Epithelial cell of prostate (primary cell): Measurements from ENCODE around the gene ARHGAP33.

Experiments used
- DNase-seq: peaks from one replicate; pipeline ENCODE4 v3.0.0-alpha.2; 2011; ENCODE audit warnings: low read depth, low spot score
- H3K27ac ChIP-seq: fragments of 450-650 bp; 2 replicates; pipeline ENCODE4 v1.5.1; 2017; ENCODE audit warnings: mild to moderate bottlenecking

Gene ARHGAP33

DNA sequence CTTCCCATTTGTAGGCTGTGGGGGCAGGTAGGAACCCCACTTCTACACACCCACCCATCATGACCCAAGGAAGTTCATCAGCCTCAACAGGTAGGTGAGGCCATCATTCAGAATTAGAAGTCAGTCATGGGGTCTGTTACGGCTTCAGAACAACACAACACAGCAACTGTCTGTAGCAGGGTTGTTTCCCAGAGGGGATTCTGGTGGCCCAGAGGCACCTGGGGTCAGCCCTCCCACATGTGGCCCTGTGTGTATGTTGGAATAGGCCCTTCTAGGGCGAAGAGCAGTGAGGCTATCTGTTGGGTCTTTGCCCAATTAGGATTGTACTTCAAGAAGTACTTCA is 36.5 kb upstream of the ARHGAP33 start:
- H3K27ac ChIP-seq = no peak overlapping the region

DNA sequence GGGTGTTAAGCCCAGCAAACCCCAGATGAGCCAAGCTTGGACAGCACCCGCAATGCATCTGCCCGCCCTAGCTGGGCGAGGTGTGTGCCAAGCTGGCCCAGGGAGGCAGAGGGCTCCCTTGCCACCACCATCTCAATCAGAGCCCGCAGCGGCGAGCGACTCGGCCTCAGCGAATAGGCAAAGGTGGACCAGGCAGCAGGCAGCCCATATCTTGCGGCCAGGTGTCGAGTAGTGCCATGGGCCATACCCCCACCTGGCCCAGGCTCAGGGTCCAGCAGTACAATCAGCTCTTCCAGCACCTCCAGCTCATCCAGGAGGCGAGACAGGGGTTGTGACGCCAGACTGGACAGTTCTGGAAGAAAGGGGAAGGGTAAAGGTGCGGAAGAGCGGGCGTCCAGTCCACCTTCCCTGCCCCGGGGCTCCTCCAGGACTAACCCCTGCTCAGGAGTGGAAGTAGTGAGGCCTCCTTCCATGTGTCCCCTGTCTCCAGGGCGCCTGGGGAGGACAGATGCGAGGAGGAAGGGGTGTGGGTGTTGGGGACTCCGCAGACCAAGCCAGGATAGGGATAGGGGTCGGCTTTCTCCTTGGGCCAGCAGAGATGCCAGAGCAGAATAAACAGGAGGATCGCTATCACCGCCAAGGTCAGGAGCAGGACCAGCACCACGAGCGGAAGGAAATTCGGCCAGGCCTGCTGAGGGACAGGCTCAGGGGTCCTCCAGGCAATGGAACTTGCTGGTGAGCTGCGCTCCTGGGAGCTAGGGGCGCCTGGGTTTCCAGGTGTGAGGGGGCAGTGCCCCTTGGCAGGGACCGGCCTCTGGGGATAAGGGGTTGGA is 35.9 kb upstream of the ARHGAP33 start:
- H3K27ac ChIP-seq = no peak overlapping the region
- DNase-seq = no peak

More for the DNA sequence above, 36.5 kb upstream of the ARHGAP33 start:
- no peak for DNase-seq

DNA sequence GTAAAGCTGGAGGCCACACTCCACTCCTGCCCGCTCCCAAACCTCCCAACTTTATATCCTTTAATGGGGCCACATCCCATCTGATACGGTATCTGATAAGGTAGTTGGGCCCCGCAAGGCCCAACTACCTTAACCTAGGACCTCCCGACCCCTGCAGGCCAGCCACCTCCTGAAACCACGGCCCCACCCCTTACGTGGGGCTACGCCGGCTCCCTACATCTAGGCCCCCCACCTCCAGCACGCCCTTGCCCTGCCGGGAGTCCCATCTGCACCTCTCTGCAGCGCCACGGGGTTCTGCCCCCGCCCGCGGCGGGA is 35.3 kb upstream of the ARHGAP33 start:
- no peak for DNase-seq
- H3K27ac ChIP-seq = no peak overlapping the region

DNA sequence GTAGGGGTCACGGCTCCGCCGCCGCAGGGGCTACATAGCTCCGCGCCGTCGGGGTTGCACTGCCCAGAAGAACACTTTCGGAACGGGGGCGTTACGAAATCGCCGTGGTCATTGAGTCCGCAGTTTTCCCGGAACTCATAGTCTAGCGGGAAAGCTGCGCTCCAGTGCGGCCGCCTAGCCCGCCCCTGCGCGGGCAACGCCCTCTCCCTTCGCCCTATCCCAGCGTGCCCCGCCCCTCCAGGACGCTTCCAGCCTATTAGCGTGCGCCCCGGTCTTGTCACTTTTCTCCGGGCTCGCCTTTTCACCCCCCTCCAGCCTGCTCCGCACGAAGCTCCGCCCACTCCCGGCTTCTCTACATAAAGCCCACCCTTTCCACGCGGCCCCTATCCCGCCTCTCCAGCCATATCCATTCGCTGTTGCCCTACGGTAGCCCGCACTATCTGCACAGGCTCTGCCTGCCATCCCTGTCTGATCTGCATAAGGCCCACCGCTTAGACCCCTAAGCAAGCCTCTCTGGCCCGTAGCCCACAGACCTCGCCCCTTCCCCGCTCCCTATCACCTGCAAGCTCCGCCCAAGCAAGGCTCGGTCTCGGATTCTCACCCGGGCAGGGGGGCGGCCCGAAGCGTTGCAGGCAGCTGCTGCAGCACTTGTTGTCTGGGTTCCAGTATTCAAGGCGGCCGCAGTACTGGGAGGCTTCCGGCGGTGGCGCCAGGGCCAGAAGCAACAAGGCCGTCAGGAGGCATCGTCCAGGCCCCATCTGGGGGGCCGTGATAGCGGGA is 34.8 kb upstream of the ARHGAP33 start:
- no peak for DNase-seq
- H3K27ac ChIP-seq = no peak overlapping the region

DNA sequence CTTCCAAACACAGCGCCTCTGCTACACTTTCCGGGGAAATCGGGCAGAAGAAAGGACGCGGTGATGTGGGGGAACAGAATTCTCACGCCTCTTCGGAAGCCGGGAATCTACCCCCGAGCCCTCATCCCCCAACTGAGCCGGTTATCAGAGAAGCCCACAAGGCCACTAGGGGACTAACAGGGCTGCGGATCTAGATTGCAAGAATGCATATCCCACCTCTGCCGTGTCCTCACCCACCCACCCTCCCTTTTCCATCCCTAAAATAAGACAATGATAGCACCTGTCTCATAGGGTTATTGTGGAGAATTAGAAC is 34.2 kb upstream of the ARHGAP33 start:
- H3K27ac ChIP-seq = no peak overlapping the region
- no peak for DNase-seq

DNA sequence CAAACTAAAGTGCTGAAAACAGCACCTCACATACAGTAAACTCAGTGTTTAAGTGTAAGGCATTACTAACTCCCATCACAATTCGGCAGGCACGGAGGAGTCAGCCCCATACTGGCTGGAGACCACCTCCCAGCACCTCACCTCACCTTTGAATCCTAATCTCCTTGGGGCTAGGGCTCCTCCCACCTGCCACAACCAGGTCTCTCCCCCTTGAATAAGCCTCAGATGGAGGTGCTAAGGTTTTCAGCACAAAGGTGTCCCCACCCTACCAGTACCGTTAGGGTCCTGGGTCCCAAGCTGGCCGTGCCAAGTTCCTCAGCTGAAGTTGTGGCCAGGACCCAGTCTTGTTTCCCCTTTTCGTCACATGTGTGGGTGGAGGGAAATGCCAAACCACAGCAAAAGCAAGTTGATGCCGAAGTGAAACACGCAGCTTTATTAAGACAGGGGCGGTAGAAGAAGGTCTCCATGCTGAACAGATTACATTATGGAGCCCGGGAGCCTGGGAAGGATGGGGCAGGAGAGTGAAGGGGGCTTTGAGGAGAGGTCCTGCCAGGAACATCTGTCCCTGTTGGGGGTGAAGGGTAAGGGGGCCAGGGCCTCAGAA is 33.1 kb upstream of the ARHGAP33 start, which contains the start of gene IGFLR1:
Gene IGFLR1 (minus strand): TSS at position 332 of the 604 bp plus-strand sequence. CDS start 1,272 bp downstream, outside the sequence.
- DNase-seq = no peak
- H3K27ac ChIP-seq = no peak within 1 kb of the TSS

DNA sequence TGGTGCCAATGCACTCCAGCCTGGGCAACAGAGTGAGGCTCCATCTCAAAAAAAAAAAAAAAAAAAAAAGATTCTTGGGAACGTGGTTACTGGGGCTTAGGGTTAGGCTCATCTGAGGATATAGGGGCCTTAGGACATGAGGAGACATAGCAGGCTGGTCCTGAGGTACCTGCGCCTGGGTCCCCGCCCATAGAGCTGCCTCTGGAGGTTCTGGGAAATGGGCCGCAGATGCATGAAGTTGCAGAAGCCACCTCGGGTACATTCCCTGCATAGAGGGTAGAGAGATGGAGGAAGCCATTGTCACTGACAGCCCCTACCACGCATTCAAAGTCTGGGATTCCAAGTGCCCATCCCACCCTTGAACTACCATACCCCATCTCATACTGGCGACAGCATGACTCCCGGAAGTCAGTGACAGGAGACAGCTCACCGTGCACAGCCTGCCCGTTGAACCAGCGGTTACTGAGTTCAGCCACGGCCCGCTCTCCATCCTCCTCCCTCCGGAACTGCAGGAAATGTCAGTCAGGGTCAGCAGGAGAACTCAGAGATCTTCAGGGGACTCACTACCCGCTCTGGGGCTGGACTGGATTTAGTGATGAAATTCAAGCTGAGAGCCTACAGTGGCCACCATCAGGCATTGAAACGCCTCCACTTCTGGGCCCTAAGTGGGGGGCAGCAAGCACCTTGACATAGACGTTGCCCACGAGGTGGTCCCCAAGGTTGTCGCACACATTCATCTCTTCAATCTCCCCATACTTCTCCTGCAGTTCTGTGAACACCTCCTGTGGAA is 31.5 kb upstream of the ARHGAP33 start:
- H3K27ac ChIP-seq = no peak overlapping the region
- no peak for DNase-seq

DNA sequence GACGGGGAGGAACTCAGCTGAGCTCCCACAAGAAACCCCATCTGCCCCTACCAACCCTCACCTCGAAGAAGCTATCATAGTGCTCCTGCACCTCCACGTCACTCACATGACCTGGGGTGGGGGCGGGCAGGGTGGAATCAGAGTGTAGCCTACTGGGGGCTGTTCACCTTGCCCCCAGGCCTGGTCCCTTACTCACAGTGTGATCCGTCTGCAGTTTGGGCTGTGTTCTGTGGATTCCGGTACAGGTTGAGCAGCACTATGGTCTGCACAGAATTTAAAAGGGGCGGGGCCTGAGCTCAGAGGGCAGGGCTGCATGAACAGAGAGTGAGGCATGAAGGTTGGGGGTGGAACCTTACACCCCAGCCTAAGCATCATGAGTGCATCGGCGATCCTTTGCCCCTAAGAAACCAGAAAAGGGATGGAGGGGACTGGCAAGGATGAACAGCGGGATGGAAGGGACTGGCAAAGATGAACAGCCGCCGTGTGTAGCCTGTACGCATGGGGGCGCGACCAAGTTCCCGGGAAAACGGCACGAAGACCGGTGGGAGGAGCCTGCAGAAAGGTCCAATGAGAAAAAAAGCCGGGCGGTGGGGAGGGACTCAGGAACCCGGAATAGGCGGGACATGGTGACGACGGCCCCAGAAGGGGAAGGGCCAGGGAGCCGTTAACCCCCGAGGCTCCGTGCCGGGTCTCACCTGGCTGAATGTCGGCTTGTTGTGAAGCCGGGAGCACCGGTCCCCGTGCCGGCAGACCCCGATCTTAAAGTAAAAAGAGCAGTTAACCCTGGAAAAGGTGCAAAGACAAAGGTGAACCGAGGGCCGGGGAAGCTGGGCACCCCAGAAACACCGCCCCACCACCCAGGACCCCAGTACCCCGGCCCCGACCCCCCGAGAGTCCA is 30.7 kb upstream of the ARHGAP33 start:
- peak overlapping the region; percentile 99 for H3K27ac ChIP-seq
- peak; percentile 77 for DNase-seq

DNA sequence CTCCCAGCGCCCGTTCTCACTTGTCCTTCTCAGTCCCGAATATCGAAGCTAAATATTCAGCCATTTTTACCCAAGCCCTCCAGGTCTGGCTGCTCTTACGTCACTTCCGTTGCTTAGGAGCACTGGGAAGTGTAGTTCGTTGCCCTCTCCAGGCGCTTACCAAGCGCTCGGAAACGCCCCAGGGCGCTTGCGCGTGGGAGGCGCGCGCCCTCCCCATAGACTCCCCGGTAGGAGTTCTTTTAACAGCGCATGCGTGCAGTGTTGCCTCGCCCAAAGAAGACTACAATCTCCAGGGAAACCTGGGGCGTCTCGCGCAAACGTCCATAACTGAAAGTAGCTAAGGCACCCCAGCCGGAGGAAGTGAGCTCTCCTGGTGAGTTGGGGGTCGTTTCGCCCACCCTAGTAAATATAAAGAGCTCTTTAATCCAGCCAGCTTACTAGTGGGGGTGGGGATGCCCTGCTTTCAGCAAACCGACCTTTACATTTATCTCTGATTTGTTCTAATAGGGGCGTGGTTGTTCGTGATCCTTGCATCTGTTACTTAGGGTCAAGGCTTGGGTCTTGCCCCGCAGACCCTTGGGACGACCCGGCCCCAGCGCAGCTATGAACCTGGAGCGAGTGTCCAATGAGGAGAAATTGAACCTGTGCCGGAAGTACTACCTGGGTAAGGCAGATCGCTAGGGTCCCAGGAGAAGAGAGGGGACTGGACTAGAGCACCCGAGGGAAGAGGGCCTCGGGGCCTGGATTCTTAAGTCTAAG is 29.9 kb upstream of the ARHGAP33 start, which contains the start of the genes PSENEN and U2AF1L4:
Gene PSENEN (plus strand): TSS at position 324 of the 759 bp plus-strand sequence. CDS start 280 bp downstream, at position 604.
Gene U2AF1L4 (minus strand): TSS at position 91 of the 759 bp plus-strand sequence. CDS start 27 bp downstream, at position 64.
- peak within 1 kb of the TSS; percentile 99 for H3K27ac ChIP-seq
- peak; percentile 97 for DNase-seq

DNA sequence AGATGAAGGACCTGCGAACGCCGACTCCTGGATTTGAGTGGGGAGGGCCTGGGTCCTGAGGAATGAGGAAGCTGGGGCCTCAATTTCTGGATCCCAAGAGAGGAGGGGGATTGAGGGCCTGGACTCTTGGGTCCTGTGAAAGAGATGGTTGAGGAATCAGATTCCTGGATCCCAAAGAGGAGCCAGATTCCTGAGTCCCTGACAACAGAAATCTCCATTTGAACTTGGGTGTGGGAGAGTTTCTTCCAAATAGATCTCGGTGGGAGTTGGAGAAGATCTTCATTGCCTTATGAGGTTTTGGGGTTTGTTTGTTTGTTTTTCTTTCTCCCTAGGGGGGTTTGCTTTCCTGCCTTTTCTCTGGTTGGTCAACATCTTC is 29.3 kb upstream of the ARHGAP33 start:
- peak overlapping the region; percentile 99 for H3K27ac ChIP-seq
- no peak for DNase-seq

DNA sequence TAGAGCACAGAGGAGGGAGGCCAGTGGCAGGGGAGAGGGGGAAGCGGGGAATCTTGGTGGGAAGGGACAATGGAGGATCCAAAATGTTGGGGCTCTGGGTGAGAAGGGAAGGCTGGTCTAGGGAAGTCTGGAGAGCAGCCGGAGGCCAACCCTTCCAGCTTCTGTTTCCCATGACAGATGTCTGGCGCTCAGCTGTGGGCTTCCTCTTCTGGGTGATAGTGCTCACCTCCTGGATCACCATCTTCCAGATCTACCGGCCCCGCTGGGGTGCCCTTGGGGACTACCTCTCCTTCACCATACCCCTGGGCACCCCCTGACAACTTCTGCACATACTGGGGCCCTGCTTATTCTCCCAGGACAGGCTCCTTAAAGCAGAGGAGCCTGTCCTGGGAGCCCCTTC is 28.8 kb upstream of the ARHGAP33 start:
- DNase-seq = no peak
- H3K27ac ChIP-seq = peak overlapping the region; percentile 99

DNA sequence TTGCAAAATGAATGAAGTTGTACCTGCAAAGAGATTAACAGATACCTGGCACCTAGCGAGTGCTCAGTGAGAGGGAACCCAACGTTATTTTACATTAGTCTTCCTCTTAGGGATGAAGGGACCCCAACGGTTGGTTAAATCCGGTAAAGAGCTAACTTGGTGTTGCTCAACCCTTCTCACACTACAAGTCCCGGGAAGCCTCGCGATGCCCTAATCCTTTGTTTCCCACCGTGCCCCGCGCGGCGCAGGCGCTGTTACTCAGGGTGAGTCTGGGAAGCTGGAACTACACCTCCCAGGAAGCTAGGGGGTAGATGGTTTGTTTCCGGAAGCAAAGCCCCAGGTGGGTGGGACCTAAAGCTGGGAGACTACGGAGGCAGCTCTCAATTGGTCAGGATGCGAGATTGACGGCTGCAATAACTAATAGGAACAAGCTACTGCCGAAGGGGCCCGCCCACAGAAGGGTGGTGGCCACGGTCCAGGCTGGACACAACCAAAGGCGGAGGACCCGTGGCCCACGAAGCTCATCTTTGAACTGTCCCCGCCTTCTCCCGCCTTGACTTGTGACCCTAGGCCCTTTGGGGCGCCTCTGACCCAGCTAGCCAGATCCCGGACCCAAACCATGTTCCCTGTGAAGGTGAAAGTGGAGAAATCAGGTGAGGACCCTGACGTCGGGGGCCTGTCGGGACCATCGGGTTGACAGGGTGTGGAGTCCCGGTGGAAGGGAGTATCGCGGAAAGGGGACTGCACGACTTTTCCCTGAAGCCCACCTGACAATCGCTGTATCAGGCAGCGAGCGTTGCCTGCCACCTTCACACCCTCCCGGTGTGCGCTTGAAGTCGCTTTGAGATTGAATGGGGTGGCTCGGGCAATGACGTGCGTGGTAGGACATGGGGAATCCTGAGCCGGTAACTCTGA is 27.0 kb upstream of the ARHGAP33 start, which contains the start of gene LIN37:
Gene LIN37 (plus strand): TSS at position 471 of the 915 bp plus-strand sequence. CDS start 149 bp downstream, at position 620.
- peak within 1 kb of the TSS; percentile 26 for H3K27ac ChIP-seq
- DNase-seq = peak; percentile 96

DNA sequence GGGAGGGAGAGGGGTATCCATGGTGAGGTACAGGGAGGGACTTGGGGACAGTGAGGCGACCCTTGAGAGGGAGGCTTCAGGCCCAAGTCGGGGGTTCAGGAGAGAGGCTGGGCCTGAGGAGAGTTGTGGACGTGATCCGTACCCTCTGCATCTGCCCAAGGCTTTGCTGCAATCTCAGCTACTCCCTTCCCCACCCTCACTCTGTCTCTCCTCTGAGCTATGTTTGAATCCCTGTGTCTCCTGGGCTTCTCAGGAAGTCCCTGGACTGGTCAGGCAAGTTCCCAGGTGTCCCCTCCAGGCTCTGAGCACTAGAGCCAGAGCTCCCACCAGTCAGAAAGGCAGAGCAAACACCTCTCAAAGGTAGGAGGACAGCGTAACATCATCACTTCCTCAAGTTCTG is 25.2 kb upstream of the ARHGAP33 start:
- DNase-seq = no peak
- no peak overlapping the region for H3K27ac ChIP-seq

DNA sequence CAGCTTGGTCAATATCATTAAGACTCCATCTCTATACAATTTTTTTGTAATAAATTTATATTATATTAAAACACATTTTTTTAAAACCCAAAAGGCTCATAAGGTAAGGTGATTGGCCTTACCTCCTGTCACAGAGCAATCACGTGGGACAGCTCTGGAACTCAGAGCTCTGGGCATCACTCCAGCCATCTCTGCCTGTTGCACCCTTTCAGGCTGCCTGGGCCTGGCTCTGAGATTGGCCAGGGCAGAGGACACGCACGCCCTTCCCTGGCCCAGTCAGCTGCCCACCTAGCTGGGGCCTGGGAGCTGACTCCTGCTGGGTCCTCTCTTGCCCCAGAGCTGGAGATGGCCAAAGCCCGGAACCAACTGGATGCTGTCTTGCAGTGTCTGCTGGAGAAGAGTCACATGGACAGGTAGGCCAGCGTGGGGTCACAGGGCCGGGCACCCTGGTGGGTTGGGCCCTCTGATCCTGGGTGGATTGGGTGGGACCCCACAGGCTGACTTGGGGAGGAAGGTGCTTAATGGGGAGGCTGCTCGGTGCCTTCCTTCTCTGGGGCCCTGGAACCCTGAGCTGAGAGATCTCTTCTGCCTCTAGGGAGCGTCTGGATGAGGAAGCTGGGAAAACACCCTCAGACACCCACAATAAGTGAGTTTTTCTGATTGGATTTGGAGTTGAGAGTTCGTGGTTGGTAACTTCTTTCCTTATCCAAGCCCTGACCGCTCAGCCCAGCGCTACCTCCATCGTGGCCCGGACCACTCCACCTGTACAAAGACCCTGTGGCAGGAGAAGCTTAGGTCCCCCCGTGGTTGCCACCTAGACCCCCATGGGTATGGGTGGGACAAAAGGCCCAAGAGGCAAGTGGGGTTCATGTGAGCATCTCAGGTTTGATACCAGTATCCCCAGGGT is 23.3 kb upstream of the ARHGAP33 start:
- no peak overlapping the region for H3K27ac ChIP-seq
- DNase-seq = no peak

DNA sequence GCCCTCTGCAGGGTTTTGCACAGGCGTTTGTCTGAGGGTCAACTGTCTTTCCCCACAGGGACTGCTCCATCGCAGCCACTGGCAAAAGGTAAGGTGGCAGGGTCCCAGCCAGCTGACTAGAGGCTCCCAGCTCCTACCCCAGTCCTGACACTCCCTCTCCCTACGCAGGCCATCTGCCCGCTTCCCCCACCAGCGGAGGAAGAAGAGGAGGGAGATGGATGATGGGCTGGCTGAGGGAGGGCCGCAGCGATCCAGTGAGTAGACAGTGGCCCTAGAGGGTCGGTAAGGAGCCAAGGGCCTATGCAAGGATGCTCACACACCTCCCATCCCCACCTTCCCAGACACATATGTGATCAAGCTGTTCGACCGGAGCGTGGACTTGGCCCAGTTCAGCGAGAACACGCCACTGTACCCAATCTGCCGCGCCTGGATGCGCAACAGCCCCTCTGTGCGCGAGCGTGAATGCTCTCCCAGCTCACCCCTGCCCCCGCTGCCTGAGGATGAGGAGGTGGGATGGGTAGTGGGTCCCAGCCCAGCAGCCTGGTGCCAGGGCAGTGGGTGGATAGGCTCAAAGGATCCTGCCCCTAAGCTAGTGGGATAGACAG is 22.5 kb upstream of the ARHGAP33 start:
- DNase-seq = no peak
- no peak overlapping the region for H3K27ac ChIP-seq
